Kasumi-1 (cell line): ENCODE measurements around the gene PRDM13.
"Not testable (repeated sequence)": the region's sequence is repeated elsewhere in the genome, so short reads cannot be mapped to it uniquely, and the experiment has no call there.

Source experiments
- DNase-seq, 2 experiments: peaks; one replicate each; lab custom pipeline; 2025; lab: John Stamatoyannopoulos, UW

PRDM13 gene

DNA sequence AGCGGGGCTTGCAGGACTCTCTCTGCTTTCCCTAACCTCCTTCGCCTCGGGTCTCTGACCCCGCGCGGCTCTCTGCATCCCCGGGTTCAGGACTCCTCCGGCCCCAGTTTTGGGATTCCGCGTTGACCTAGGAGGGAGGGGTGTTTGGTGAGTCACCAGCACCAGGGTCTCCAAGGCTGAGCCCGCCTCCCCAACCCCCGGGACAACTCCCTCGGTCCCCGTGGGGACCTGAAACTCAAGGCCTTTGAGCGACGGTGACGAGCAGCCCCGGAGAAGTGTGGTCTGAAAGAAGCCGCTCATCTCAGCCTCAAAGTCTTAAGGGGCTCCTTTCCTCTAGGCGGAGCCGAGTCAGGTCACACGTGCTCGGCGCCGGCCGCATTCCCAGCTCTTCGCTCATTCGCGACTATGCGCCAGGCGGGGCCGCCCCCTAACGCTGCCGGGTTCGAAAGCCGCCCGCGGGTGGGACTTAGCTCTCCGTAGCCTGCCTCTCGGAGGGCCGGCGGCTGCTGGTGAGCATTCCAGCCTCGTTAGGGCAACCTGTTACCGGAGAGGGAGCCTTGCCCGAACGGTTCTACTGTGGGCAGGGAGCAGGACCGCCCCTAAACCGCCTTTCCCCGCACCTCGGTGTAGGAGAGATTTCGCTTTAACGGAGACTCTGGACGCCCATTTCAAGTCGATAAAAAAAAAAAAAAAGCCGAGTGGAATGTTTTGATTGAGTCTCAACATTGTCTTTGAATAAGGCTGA, 3.0 kb upstream of the PRDM13 start:
- DNase-seq: peak; percentile 44 to 50

DNA sequence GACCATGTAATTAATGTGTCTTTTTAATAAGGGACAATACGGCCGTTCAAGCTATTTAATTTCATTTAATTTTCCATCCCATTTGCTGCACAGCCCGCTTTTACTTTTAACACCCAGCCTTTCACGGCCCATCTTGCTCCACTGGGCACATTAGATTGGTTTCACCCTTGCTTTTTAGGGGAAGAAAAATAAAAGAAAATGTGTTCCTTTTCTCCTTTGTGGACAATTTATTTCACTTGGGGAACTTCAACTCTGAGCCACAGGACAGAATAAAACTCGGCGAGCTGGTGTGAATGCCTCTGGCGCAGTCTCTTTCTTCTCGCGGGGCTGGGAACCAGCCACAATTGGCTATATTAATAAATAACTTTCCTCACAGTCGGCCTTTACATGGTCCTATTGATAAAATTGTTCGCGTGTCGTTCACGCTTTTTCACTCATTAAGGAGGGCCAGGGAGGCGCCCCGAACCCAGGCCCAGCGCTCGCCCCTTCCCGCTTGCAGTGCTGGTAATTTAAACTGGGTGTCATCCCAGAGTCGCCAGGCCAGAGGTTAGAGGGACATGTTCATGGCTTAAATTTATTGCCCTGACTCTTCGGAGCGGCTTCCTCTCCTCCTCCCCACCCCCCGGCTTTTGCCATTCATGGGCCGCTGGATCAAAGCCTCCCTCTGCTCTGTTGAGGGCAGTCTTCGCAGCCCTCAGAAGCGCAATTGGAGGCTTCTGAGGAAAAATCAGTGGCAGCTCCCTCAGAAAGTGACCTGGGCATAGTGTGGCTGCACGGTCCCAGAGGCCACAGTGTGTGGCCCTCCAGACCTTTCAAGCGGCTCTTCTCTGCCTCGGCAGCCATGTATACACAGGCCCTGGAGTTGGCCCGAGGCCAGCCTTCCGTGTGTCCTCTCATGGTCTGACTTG, 2.2 kb upstream of the PRDM13 start:
- no peak for DNase-seq

DNA sequence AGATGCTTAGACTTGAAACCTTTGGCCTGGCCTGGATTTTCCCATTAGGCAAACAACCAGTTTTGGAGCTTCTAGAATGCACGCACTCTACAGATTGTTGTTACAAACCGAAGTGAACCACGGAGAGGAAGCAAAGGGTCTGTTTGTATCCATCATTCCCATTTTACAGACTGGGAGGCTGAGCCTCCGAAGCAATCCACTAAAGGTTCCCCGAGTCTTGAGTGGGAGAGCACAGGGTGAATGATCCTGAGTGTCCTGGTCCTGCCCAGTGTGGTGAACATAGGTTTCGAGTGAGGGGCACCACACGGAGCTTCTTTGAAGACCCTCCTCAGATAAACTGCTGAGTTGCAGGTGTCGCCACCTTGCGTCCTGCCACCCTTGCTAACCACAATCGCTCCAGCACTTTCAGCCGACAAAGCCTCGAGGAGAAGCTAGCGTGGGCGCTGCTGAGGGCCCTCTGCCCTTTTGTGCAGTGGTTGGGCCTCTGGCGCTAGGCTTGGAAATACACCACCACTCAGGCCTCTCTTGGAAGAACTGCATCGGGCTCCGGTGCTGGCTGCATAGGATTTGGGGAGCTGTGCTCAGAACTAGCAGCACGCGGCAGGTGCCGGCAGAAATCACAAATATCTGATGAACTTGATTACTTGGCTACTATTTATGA, 1.4 kb upstream of the PRDM13 start:
- DNase-seq: no peak

DNA sequence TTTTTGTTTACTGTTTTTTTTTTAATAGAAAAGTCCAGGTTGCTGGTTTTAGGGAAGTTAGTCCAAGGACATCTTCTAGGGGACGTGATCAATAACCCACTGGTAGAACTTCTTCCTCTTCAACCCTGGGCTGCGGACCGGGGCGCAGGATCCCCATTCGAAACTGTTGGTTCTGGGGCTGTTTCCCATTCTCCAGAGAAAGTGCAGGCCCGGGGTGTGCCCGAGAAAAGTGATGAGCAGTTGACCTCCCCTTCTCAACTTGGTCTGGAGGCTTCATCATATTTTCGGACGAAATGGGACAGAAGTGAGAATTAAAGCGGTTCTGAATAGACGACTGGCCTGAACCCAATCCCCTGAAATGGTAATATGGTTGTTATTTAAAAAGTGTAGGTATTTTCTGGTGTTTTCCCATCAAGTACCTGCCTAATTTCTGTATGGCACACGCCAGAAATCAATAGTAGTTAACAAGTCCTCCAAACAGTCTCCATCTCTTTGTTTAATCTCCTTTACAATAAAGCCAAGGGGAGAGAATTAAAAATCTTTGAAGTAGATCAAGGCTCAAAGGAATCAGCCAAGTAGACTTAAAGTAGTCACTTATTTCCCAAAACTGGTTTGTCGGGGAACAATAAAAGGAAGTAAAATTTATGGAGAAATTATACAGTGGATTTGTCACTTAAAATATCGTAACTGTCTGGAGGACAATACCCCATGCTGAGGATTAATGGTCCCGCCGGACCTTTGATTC, 550 bp upstream of the PRDM13 start:
- DNase-seq: no peak

DNA sequence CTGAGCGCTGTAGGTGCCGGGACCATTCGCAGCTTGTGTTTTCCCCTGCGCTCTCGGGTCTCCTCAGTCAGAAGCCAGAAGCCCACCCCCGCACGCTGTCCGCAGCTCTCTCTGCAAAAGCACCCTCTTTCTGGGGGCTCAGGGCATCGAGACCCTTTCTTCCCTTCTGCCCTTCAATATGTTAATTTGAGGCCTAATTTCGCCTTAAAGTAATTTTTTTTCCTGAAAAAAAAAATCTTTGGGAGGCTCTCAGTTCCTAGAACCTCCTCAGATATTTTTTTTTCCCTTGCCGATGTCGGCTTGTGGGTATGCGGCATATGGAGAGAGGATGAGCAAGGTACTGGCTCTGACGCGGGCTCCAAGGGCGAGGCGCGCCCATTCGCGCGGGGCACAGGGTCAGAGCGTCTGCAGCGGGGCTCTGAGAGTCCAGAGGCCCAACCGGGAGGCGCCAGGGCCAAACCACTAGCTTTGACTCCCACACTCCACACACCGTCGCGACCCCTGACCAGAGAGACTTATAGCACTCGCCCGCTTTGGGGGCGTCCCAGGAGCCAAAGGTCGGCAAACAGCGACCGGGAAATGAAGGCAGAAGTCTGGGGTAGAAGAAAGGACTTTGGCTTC, 893 bp downstream of the PRDM13 start:
- no peak for DNase-seq

DNA sequence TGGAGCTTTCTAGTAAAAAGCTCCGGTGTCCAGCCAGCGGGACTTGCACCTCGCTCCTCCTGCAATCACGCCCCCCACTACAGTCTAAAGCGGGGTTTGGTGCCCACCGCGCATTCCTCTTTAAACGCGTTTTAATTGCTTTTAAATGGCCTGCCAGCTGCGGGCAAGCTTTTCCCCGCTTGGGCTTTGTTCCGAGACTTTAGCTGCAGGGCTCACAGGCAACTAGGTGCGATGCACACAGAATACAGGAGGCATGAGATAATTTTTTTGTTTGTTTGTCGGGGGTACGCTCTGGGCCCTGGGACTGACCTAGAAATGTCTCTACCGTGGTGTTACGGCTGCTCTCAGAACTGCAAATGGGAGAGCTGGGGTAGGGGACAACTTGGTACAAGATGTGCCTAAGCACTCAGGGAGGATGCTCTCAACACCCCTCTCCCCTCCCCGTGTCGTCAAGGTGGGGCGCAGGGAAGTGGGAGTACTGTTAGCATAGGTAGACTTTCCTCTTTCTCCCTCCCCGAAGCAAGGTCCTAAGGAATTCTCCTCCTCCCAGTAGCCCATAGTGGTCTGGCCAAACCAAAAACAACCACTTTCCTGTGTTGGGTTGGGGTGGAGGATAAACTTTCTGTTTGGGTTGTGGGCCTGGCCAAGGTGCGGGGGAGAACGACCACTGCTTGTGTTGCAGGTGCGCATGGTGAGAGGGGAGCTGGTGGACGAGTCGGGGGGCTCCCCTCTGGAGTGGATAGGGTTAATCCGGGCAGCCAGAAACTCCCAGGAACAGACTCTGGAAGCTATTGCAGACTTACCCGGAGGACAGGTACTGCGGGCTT, 1.6 kb downstream of the PRDM13 start:
- DNase-seq: no peak

DNA sequence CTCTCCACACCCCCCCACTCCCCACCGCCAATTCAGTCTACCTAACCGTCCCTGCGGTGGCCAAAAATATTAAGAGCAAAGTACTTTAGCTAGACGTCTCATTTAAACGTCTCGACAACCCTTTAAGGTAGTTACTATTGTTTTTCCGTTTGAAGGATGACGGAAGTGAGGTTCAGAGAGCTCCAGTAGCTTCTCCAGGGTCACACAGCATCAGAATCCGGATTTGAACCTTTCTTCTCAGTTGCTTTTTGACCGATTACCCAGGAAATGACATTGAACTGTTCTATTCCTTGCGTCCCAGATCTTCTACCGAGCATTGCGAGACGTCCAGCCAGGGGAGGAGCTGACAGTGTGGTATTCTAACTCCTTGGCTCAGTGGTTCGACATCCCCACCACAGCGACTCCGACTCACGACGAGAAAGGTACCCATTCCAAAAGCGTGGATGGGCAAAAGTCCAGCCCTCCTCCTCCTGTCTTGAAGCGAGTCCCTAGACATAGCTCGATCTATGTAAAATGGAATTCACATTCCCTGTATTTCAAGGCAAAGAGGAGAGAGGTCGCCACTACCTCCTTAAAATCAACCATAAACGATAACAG, 2.4 kb downstream of the PRDM13 start:
- no peak for DNase-seq

DNA sequence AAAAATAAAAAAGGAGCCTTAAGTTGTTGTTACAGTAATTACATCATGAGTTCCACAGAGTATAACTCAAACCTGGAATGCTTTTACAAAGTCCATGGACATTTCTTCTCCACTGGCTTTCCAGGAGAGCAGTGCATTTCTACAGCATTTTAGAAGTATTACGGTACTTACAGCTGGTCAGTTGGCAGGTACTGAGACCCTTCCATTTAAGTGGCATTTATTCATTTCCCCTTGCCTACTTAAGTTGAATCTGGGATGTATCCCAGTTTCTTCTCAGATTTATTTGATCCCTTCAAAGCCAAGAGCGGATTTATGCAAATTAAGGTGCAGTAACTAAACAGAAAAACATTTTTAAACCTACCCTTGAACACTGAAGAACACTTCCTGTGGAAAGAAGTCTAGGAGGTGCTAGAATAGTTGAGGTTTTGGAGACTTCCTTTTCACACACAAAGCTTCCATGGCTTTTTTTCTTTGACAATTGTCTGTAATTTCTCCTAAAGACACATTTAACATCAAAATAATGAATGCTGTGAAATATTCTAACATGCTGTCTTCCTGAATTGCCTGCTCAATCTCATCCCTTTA, 3.4 kb downstream of the PRDM13 start:
- DNase-seq: peak; percentile 17 to 52

DNA sequence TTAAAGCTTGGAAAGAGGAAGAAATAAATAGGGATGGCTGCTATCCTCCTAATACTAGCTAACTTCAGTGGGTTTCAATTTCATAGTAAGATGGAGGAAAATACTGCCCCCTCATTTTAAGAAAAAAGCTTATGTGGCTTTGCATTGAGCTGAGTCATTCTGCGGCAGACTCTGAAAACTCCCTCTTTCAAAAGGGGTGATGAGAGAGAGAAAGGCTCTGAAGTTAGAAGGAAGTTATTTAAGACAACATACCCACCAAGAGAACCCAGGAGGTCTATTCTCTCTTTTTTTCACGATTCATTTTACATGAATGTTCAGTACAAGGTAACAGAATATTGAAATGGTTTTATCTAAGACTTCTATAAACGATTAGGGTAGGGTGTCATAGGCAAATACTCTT, 4.5 kb downstream of the PRDM13 start:
- peak; percentile 46 for DNase-seq

DNA sequence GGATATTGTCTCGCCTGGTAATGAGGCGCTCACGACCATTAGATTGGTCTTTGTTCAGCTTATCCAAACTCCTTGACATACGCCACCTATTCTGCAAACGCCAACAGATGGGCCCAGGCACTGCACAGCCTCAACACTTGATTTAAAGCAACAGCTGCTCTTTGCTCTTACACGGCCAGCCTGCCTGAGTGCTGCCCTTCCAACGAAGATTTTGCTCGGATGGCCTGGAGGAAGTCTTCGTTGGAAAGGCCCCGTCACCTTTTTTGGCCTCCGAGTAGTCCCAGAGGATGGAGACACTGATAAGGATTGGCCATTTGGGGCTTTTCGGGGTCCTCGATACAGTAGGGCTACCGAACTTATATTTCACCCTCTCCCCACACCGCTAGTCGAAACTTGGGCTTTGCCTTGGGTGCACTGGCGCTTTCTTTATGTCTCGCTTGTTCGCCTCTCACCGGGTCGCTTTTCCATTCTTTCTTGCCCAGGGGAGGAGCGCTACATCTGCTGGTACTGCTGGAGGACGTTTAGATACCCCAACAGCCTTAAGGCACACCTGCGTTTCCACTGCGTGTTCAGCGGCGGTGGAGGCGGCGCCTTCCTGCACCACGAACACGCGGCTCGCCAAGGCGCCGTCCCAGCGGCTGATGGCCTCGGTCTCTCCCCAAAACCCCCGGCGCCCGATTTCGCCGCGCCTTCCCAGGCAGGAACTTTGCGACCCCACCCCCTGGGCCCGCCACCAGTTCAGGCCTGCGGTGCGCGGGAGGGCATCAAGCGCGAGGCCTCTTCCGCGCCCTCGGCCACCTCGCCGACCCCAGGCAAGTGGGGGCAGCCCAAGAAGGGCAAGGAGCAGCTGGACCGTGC, 6.1 kb downstream of the PRDM13 start:
- DNase-seq: no peak

DNA sequence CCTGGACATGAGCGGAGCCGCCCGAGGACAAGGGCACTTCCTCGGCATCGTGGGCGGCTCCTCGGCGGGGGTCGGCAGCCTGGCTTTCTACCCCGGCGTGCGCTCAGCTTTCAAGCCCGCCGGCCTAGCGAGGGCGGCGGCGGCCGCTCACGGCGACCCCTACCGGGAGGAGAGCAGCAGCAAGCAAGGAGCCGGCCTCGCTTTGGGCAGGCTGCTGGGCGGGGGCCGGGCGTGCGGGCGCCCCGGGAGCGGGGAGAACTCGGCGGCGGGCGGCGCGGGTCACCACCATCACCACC, 6.7 kb downstream of the PRDM13 start:
- peak; percentile 56 to 60 for DNase-seq

DNA sequence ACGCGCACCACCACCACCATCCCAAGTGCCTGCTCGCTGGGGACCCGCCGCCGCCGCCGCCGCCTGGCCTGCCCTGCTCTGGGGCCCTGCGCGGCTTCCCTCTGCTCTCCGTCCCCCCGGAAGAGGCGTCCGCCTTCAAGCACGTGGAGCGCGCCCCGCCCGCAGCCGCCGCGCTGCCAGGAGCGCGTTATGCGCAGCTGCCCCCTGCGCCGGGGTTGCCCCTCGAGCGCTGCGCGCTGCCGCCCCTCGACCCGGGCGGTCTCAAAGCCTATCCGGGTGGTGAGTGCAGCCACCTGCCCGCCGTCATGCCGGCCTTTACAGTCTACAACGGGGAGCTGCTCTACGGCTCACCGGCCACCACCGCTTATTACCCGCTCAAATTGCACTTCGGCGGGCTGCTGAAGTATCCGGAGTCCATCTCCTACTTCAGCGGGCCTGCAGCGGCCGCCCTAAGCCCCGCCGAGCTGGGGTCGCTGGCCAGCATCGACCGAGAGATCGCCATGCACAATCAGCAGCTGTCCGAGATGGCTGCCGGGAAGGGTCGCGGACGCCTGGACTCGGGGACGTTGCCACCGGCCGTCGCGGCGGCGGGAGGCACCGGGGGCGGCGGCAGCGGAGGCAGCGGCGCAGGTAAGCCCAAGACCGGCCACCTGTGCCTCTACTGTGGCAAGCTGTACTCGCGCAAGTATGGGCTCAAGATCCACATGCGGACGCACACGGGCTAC, 7.2 kb downstream of the PRDM13 start:
- DNase-seq: peak; percentile 58 to 60

DNA sequence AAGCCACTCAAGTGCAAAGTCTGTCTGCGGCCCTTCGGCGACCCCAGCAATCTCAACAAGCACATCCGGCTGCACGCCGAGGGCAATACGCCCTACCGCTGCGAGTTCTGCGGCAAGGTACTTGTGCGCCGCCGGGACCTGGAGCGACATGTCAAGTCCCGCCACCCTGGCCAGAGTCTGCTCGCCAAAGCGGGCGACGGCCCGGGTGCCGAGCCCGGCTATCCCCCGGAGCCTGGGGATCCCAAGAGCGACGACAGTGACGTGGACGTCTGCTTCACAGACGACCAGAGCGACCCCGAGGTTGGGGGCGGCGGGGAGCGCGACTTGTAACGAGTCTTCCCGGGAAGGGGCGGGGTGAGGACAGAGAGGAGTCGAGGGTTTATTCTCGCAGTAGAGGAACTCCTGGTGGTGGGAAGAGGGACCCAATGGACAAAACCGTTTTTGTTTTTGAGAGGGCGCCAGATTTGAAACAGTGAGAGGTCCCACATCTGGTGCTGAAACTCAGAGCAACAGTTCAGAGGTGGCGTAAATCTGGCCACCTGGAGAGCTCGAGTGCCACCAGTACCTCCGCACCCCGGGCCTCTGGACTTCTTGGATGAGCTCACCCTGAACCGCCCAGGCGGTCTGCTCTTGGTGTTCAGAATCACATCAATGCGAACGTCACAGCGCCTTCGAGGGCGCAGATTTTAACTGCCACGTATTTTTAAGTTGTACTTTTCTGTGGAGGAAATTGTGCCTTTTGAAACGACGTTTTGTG, 8.0 kb downstream of the PRDM13 start:
- DNase-seq: peak; percentile 89 to 93

DNA sequence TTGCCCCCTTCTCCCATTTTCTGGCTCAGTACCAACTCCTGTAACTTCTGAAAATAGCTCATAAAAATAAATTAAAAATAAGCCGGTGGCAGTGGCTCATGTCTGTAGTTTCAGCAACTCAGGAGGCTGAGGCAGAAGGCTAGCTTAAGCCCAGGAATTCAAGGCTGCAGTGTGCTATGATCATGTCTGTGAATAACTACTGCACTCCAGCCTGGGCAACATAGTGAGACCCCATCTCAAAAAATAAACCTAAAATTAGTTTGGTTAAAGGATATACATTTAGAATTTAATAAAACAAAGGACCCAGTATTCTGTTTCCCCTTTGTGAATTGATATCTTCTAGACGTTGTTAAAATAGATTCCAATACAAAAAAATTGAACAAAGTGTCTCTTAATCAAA, 10.5 kb downstream of the PRDM13 start:
- no peak for DNase-seq

DNA sequence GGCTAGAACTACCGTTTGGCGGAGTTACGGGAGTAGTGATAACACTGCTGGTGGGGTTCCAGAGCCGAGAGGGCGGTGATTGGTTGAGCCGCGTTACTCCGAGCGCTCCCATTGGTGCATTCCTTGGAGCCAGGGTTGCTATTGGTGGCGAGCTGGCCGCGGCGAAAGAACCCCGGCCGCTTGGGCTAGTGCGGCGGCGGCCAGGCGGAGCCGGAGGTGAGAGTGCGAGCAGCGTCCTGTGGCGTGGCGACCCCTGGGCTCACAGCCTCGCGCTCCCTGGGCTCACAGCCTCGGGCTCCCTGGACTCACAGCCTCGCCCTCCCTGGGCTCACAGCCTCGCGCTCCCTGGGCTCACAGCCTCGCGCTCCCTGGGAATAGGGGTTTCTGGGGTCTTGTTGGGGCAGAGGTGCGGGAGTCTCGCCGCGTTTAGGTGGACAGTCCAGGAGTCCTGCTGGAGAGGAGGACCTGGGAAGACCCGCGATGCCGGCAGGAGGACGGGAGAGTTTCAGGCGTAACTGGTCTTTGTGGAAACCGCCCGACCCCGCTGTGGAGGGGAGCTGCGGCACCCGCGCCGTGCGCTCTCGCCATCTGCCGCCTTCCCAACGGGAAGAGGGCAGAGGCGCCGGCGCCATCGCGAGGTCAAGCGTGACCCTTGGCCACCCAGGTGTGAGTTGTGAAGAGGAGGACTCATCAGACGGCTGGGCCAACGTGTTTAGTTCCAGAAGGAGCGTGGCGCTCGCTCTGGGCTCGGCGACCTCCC, 12.2 kb downstream of the PRDM13 start:
- no peak for DNase-seq

DNA sequence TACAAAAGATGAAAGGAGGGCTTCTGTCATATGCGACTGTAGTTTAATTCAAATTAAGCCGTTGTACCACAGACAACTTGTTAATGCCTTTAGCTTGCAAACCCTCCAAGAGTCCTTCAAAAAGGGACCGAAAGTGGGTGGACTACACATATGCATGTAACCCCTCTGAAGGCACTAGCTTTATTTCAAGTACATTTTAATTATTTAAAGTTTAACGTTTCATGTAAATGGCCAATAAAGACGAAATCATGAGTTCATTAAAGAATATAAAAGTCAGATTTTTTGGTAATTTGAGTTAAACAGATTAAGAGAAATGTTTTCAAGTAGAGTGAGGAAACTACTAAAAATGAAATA, 12.8 kb downstream of the PRDM13 start:
- no peak for DNase-seq

DNA sequence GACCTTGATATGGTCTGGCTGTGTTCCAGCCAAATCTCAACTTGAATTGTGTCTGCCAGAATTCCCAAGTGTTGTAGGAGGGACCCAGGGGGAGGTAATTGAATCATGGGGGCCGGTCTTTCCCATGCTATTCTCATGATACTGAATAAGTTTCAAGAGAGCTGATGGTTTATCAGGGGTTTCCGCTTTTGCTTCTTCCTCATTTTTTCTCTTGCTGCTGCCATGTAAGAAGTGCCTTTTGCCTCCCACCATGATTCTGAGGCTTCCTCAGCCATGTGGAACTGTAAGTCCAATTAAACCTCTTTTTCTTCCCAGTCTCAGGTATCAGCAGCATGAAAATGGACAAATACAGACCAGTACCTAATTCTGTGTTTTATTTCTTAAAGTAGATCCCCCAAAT, 15.4 kb downstream of the PRDM13 start:
- DNase-seq: not testable (repeated sequence)
